Measurements from ENCODE around the gene PRKAG2. TPM values are rescaled to one million over a fixed set of nuclear protein-coding genes. Genes with fewer than 3 reads are reported as not detected.

PRKAG2 gene
- total RNA-seq, 1 experiment from 2014 or later: 28.2 TPM

DNA sequence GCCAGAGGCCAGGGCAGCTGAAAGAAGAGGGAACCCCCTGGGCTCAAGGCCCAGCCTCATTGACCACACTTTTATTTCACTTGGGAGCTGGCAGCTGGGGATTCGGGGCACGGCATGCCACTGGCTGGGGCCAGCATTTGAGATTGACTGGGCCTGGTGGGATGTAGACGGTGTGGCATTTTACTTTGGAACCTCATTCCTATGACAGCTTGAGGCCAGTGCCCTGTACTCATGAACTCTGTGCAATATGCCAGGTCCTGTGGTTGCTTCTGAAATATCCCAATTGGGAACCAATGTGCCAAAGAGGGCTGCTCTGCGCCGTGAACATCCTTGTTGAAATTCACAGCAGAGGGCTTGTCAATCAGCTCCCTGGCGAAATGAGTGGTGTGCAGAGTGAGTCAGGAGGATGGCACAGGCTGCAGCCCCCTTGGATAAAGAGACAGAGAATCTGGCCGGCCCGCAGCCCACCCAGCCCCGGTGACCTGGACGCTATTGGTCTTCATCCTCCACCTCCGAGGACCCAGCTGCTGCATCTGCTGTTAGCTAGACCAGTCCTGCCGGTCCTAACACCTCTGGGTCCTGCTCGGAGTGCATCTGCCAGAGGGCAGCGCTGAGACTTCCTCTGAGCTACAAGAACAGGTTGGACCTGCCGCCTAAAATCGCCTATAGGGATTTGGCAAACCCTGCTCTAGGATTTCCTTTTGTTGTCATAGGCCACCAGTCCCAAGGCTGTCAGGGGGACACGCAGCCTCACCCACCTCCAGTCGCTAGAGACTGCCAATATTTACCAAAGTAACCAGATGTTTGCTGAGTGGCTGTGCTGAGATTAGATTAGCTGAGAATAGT lies 58.0 kb downstream of the PRKAG2 start:
- no peaks in the 10 kb centered on the region for H3K4me1 ChIP-seq (replicated peaks)
- no peaks in the 10 kb centered on the region for H3K36me3 ChIP-seq
- H3K9me3 ChIP-seq (replicated peaks): no peaks in the 10 kb centered on the region
- H3K27me3 ChIP-seq (replicated peaks): peaks cover 5% of the 10 kb centered on the region
- H3K4me3 ChIP-seq: no peak overlapping the region
- DNase-seq (ENCODE audit: low read depth in 1 of 2, low spot score in 2 of 2): no peak
- H3K27ac ChIP-seq: no peak overlapping the region

- no peaks in the 10 kb centered on the region for H3K36me3 ChIP-seq
- no peaks in the 10 kb centered on the region for H3K9me3 ChIP-seq (replicated peaks)
- no peak overlapping the region for H3K27ac ChIP-seq
- no peaks in the 10 kb centered on the region for H3K4me1 ChIP-seq (replicated peaks)
- peaks cover 5% of the 10 kb centered on the region for H3K27me3 ChIP-seq (replicated peaks)
- H3K4me3 ChIP-seq: no peak overlapping the region
- DNase-seq (ENCODE audit: low read depth in 1 of 2, low spot score in 2 of 2): no peak
Observed at GRCh38 chr7:151817981-151818673, 58.8 kb downstream of the PRKAG2 start.

- H3K27me3 ChIP-seq (replicated peaks): peaks cover 5% of the 10 kb centered on the region
- H3K27ac ChIP-seq: no peak overlapping the region
Observed at GRCh38 chr7:151817315-151817690, 59.6 kb downstream of the PRKAG2 start.

GRCh38 chr7:151816562-151817314 lies 60.2 kb downstream of the PRKAG2 start:
- Histone ChIP-seq H3K4me1 (replicated peaks) (no peaks in the 10 kb centered on the region), H3K4me3 (no peak overlapping the region), H3K9me3 (replicated peaks) (no peaks in the 10 kb centered on the region), H3K27me3 (replicated peaks) (peaks cover 5% of the 10 kb centered on the region), H3K27ac (no peak overlapping the region), H3K36me3 (no peaks in the 10 kb centered on the region)
- no peak for DNase-seq (ENCODE audit: low read depth in 1 of 2, low spot score in 2 of 2)

More at GRCh38 chr7:151817315-151817690, 59.6 kb downstream of the PRKAG2 start:
- Histone ChIP-seq H3K9me3 (replicated peaks) (no peaks in the 10 kb centered on the region), H3K4me3 (no peak overlapping the region), H3K36me3 (no peaks in the 10 kb centered on the region), H3K4me1 (replicated peaks) (no peaks in the 10 kb centered on the region)
- DNase-seq (ENCODE audit: low read depth in 1 of 2, low spot score in 2 of 2): no peak

DNA sequence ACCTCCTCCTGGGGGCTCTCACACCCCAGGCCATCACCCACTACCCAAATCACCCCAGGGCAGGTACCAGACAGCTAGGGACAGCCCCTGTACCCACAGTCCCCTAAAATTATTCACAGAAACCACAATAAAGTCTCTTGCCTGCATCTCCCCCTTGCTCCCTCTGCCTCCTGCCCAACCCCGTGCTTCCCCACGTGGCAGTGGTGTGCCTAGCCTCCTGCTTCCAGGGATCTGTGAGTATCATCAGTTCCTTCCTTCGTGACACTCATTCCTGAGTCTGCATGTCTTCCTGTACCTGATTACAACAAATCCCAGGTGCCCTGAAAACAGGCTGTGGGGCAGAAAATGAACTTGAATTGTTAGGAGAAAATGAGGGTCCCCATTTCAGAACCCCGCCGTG lies 61.5 kb downstream of the PRKAG2 start:
- no peaks in the 10 kb centered on the region for H3K36me3 ChIP-seq
- no peaks in the 10 kb centered on the region for H3K9me3 ChIP-seq (replicated peaks)
- peaks cover 5% of the 10 kb centered on the region for H3K27me3 ChIP-seq (replicated peaks)
- no peak for DNase-seq (ENCODE audit: low read depth in 1 of 2, low spot score in 2 of 2)
- no peak overlapping the region for H3K27ac ChIP-seq
- no peaks in the 10 kb centered on the region for H3K4me1 ChIP-seq (replicated peaks)
- no peak overlapping the region for H3K4me3 ChIP-seq

GRCh38 chr7:151814400-151815009 lies 62.4 kb downstream of the PRKAG2 start:
- no peaks in the 10 kb centered on the region for H3K36me3 ChIP-seq
- H3K4me1 ChIP-seq (replicated peaks): no peaks in the 10 kb centered on the region
- H3K27ac ChIP-seq: no peak overlapping the region
- no peaks in the 10 kb centered on the region for H3K9me3 ChIP-seq (replicated peaks)
- no peak for DNase-seq (ENCODE audit: low read depth in 1 of 2, low spot score in 2 of 2)
- H3K4me3 ChIP-seq: no peak overlapping the region
- peaks cover 2% of the 10 kb centered on the region for H3K27me3 ChIP-seq (replicated peaks)

- Histone ChIP-seq H3K9me3 (replicated peaks) (no peaks in the 10 kb centered on the region), H3K27ac (no peak overlapping the region), H3K4me3 (no peak overlapping the region), H3K36me3 (no peaks in the 10 kb centered on the region), H3K27me3 (replicated peaks) (no peaks in the 10 kb centered on the region; the same call in 1 of the 2 replicates), H3K4me1 (replicated peaks) (no peaks in the 10 kb centered on the region)
- no peak for DNase-seq (ENCODE audit: low read depth in 1 of 2, low spot score in 2 of 2)
Observed at GRCh38 chr7:151813997-151814396, 62.9 kb downstream of the PRKAG2 start.

DNA sequence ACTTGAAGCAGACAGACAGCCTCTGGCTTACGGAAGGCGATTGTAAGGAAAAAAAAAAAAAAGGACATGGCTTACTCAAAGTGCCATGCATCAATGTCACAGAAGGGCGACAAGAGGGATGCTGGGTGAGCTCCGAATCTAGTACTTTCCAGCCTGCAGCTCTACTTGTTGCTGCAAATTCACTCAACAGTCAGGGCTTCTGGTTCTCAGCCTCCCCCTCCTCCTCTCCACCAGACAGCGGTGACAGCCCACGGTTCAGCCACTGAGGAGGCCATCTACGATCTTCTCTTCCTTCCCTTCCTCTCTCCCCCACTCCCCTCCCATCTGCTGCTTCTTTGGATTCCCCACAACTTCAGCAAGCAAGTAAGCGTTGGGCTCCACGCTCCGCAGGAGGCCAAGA lies 63.5 kb downstream of the PRKAG2 start:
- Histone ChIP-seq H3K27me3 (replicated peaks) (no peaks in the 10 kb centered on the region; the same call in 1 of the 2 replicates), H3K27ac (no peak overlapping the region), H3K36me3 (no peaks in the 10 kb centered on the region), H3K4me1 (replicated peaks) (no peaks in the 10 kb centered on the region), H3K9me3 (replicated peaks) (no peaks in the 10 kb centered on the region), H3K4me3 (no peak overlapping the region)
- no peak for DNase-seq (ENCODE audit: low read depth in 1 of 2, low spot score in 2 of 2)

DNA sequence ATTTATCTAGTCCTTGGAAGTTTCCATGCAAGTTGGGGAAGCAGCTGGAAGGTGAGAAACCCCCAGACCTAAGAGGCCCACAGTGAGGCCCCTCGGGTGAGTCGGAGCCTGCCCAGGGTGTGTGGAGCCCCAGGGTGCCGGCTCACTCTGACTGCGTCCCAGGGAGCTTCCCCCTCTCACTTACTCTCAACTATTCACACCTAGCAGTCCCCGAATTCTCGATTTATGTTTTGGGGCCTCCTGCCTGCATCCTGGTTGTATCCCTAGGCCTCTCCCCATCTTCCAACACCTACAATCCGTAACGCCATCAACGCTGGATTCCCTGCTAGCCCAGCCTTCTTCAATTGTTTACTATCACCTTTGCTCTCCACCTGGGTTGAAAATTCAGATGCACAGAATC lies 63.9 kb downstream of the PRKAG2 start:
- Histone ChIP-seq H3K27ac (no peak overlapping the region), H3K4me1 (replicated peaks) (no peaks in the 10 kb centered on the region), H3K4me3 (no peak overlapping the region), H3K9me3 (replicated peaks) (no peaks in the 10 kb centered on the region), H3K27me3 (replicated peaks) (no peaks in the 10 kb centered on the region; the same call in 1 of the 2 replicates), H3K36me3 (no peaks in the 10 kb centered on the region)
- no peak for DNase-seq (ENCODE audit: low read depth in 1 of 2, low spot score in 2 of 2)

DNA sequence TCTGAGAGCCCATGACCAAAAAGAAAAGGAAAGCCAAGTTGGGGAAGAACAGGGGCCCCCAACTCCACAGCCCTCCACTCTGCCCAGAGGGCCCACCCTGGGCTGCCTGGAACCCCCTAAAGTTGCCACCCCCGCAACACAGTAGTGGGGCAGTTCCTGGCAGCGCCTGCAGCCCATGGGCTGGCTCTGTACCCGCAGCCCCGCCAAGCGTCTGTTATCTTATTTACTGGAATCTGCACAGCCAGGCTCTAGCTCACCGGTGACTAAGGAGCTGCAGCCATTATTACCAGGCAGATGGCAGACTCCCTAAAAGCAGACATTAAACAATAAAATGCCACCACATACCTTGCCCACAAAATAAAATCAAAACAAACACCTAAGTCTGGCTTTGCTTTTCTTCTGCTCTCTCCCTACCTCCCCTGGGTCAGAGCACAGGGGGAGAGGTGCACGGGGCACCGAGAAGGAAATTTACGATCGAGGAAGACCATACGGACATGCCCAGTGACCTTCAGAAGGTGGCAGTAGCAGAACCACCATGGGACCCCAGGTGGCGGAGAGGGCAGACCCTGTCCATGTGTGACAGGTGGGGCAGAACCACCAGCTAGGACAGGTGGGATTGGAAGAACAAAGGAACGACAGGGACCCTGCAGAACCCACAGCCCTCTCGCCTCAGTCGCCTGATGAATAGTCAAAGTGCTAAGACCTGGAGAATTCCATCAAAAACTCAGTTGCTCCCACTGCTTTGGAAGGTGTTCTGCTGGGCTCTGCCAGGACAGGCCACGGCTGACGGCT lies 66.3 kb downstream of the PRKAG2 start:
- Histone ChIP-seq H3K4me1 (replicated peaks) (no peaks in the 10 kb centered on the region), H3K4me3 (no peak overlapping the region), H3K27me3 (replicated peaks) (peaks cover under 1% of the 10 kb centered on the region; the same call in 1 of the 2 replicates), H3K27ac (no peak overlapping the region), H3K36me3 (no peaks in the 10 kb centered on the region), H3K9me3 (replicated peaks) (no peaks in the 10 kb centered on the region)
- no peak for DNase-seq (ENCODE audit: low read depth in 1 of 2, low spot score in 2 of 2)

GRCh38 chr7:151809864-151810170 lies 67.1 kb downstream of the PRKAG2 start:
- Histone ChIP-seq H3K27me3 (replicated peaks) (peaks cover 4% of the 10 kb centered on the region; the same call in 1 of the 2 replicates), H3K36me3 (no peaks in the 10 kb centered on the region), H3K9me3 (replicated peaks) (no peaks in the 10 kb centered on the region), H3K4me3 (no peak overlapping the region), H3K4me1 (replicated peaks) (no peaks in the 10 kb centered on the region), H3K27ac (no peak overlapping the region)
- DNase-seq (ENCODE audit: low read depth in 1 of 2, low spot score in 2 of 2): no peak

DNA sequence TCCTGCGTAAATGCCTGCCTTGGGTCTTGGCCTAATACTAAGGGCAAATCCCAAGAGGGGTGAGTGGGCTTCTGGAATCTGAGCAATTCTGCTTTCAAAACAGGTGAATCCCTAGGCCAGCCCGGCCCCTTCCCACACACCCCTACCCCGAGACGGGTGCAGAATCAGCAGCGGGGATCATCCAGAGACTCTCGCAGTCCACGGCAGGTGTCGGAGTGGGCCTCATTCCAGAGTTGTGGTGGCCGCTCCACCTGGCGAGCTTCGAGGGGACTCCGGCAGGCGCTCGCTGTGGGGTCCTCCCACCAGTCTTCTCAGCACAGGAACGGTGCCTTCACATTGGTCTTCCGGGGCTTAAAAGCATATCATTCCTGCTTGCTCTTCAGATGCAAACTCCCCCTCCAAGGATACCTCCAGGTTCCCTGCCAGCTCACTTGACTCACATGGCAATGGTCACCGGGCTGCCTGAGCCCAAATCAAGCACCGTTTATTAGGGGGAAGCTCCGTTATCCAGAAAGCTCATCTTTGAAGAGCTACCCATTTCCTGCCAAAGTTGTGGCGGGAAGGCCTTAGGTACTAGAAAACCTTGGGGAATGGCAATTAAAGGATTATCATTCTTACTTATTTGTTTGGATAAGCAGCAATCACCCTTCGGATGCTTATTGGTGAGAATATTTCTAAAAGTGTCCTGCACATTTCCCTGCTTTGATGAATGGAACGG lies 67.6 kb downstream of the PRKAG2 start:
- H3K4me3 ChIP-seq: no peak overlapping the region
- H3K4me1 ChIP-seq (replicated peaks): no peaks in the 10 kb centered on the region
- no peak overlapping the region for H3K27ac ChIP-seq
- H3K36me3 ChIP-seq: no peaks in the 10 kb centered on the region
- H3K27me3 ChIP-seq (replicated peaks): peaks cover 4% of the 10 kb centered on the region; the same call in 1 of the 2 replicates
- no peaks in the 10 kb centered on the region for H3K9me3 ChIP-seq (replicated peaks)
- DNase-seq (ENCODE audit: low read depth in 1 of 2, low spot score in 2 of 2): no peak
